HepG2 (cell line): ENCODE results near the gene PDXDC1. TPM values are rescaled to one million over a fixed set of nuclear protein-coding genes. Genes with fewer than 3 reads are reported as not detected.

ENCODE experiments used
- AHR ChIP-seq: IDR thresholded peaks from 2 replicates; pipeline ENCODE4 v1.6.1; 2018; ENCODE audit warnings: missing genetic modification reagents, missing compliant biosample characterization
- CC2D1A ChIP-seq: sonication (generic); formaldehyde crosslinking; IDR thresholded peaks from 2 replicates; pipeline ENCODE4 v1.8.1; 2023; ENCODE audit warnings: mild to moderate bottlenecking, missing genetic modification reagents
- KDM2A ChIP-seq: sonication (generic); formaldehyde crosslinking; IDR thresholded peaks from 2 replicates; pipeline ENCODE4 v1.4.0; 2020; ENCODE audit warnings: low read depth, missing genetic modification reagents, borderline replicate concordance
- KLF6 ChIP-seq: IDR thresholded peaks from 2 replicates; pipeline ENCODE4 v1.8.0; 2016; ENCODE audit warnings: missing biosample characterization, missing genetic modification reagents
- MTF2 ChIP-seq: sonication (generic); formaldehyde crosslinking; IDR thresholded peaks from 2 replicates; pipeline ENCODE4 v1.5.0; 2020; ENCODE audit warnings: missing genetic modification reagents, borderline replicate concordance
- NBN ChIP-seq: fragments of 450-650 bp; conservative IDR thresholded peaks from 2 replicates; pipeline ENCODE4 v1.6.1; 2017
- NFKB2 ChIP-seq: sonication (generic); formaldehyde crosslinking; IDR thresholded peaks from 2 replicates; pipeline ENCODE4 v1.4.0; 2020; ENCODE audit warnings: missing genetic modification reagents, borderline replicate concordance
- POLR2G ChIP-seq: fragments of 200-400 bp; formaldehyde crosslinking; IDR thresholded peaks from 2 replicates; pipeline ENCODE4 v1.6.1; 2018; ENCODE audit warnings: mild to moderate bottlenecking, low read depth, low read length, moderate library complexity
- RELA ChIP-seq: sonication (generic); formaldehyde crosslinking; IDR thresholded peaks from 2 replicates; pipeline ENCODE4 v1.4.0; 2020; ENCODE audit warnings: missing genetic modification reagents
- SAFB2 ChIP-seq: sonication (generic); formaldehyde crosslinking; IDR thresholded peaks from 2 replicates; pipeline ENCODE4 v1.5.1; 2020; ENCODE audit warnings: missing genetic modification reagents, low read depth, mild to moderate bottlenecking, borderline replicate concordance
- TEAD2 ChIP-seq: sonication (generic); formaldehyde crosslinking; IDR thresholded peaks from 2 replicates; pipeline ENCODE4 v1.9.0; 2021; ENCODE audit warnings: missing genetic modification reagents
- ZNF12 ChIP-seq: sonication (generic); formaldehyde crosslinking; IDR thresholded peaks from 2 replicates; pipeline ENCODE4 v1.5.0; 2020; ENCODE audit warnings: missing genetic modification reagents
- ZNF205 ChIP-seq: IDR thresholded peaks from 2 replicates; pipeline ENCODE4 v1.6.1; 2018; ENCODE audit warnings: missing biosample characterization, missing genetic modification reagents
- ZNF274 ChIP-seq: sonication (generic); formaldehyde crosslinking; IDR thresholded peaks from 2 replicates; pipeline ENCODE4 v1.5.1; 2020; ENCODE audit warnings: mild to moderate bottlenecking, missing genetic modification reagents
- ZNF468 ChIP-seq: sonication (generic); formaldehyde crosslinking; IDR thresholded peaks from 2 replicates; pipeline ENCODE4 v1.8.0; 2022; ENCODE audit warnings: mild to moderate bottlenecking, moderate library complexity, missing genetic modification reagents
- ZNF773 ChIP-seq: sonication (generic); formaldehyde crosslinking; IDR thresholded peaks from 2 replicates; pipeline ENCODE4 v1.4.0; 2020; ENCODE audit warnings: missing genetic modification reagents, borderline replicate concordance
- polyA plus RNA-seq, 8 experiments: library from polyadenylated mRNA; depleted of rRNA in 3 of 8; stranded (reverse) in 7 of 8; unstranded in 1 of 8; fragments of >200 nt; fragmentation: Illumina TruSeq in 4 of 8; extraction: Trizol in 4 of 8; gene quantifications; 2 replicates each; pipeline versions ENCODE4 v1.2.1 to v1.2.3, GENCODE V29; 2011 to 2016; ENCODE audit warnings: low read depth in 4 of 8, missing spikeins in 1 of 8, mixed read lengths in 1 of 8; ENCODE audit not compliant: insufficient read depth in 1 of 8
- total RNA-seq, 5 experiments: library from RNA; depleted of rRNA; stranded (reverse); fragments of >200 nt; fragmentation: Illumina TruSeq; extraction: Trizol; gene quantifications; 2 replicates each; pipeline ENCODE4 v1.2.3, GENCODE V29; 2016; ENCODE audit warnings: low read depth in 1 of 5
- TF ChIP-seq, protein P1 (sequence below): sonication (generic); formaldehyde crosslinking; IDR thresholded peaks from 2 replicates; pipeline ENCODE4 v1.4.0; 2020; ENCODE audit warnings: missing genetic modification reagents
- TF ChIP-seq, protein P2 (sequence below): sonication (generic); formaldehyde crosslinking; IDR thresholded peaks from 2 replicates; pipeline ENCODE4 v1.4.0; 2020; ENCODE audit warnings: mild to moderate bottlenecking, missing genetic modification reagents
- TF ChIP-seq, protein P3 (sequence below): sonication (generic); formaldehyde crosslinking; IDR thresholded peaks from 2 replicates; pipeline ENCODE4 v1.5.0; 2020; ENCODE audit warnings: missing genetic modification reagents
- TF ChIP-seq, protein P4 (sequence below): sonication (generic); formaldehyde crosslinking; IDR thresholded peaks from 2 replicates; pipeline ENCODE4 v1.4.0; 2020; ENCODE audit warnings: missing genetic modification reagents, borderline replicate concordance

Gene PDXDC1
- total and polyA plus RNA-seq, 2 of the 13 experiments (the other 11 are each of a cell fraction or from before 2014, with no cell fraction given): 133 to 169 TPM

DNA sequence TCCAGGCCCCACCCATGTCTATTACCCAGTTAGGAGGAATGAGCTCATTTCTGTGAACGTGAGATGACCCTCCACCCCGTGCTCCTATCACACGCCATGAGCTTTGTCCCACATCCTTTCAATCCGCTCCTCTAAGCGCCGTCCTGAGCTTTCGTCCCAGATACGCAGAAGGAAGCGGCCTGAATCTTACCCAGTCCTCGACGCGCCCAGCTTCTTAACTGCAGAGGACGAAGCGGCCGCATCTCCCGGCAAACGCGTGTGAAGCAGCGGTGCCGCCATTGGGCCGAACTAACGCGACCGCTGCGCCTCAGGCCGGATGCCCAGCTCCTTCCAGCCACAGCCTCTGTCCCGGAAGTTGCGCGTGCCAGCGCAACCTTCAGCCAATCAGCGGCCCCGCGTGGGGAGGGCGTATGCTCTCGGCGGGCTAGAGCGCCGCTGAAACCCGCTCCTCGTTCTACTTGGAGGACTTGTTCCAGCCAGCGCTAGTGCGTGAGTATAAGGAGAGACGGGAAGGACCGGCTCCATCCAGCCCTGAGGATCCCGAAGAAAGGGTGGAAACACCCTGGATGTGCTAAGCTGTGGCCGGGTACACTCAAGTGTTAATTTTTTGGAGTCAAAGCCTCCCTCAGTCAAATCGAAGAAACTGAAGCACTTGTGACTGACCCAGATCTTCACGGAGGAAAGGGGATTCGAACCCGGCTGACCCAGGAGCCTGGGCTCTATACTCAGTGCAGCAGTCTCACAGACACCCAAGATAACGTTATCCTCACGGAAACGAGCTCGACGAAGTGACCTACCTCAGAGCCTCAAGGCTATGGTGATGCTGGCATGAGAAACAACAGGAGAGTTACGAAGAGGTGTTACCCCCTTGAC lies 119.4 kb downstream of the PDXDC1 start, which contains the start of gene RRN3 (continued):
- TF ChIP-seq ZNF773 (CRISPR knock-in tag) (peak; percentile 61; the same call in 1 of the 2 replicates), TEAD2 (CRISPR knock-in tag) (0 out of 2 replicates have a peak, but pooled peaks have one; percentile 12), POLR2G (peak; percentile 99), NBN (0 out of 2 replicates have a peak, but pooled peaks have one; percentile 19), AHR (peak; percentile 94; the same call in 1 of the 2 replicates), RELA (peak; percentile 85; the same call in 1 of the 2 replicates), ZNF12 (CRISPR knock-in tag) (peak; percentile 73; the same call in 1 of the 2 replicates), MTF2 (CRISPR knock-in tag) (0 out of 2 replicates have a peak, but pooled peaks have one; percentile 52), KLF6 (CRISPR knock-in tag) (peak; percentile 88), ZNF205 (CRISPR knock-in tag) (peak; percentile 92), NFKB2 (peak; percentile 94; the same call in 1 of the 2 replicates), SAFB2 (peak; percentile 88), ZNF468 (CRISPR knock-in tag) (0 out of 2 replicates have a peak, but pooled peaks have one; percentile 58), KDM2A (peak; percentile 98), ZNF274 (peak; percentile 91), CC2D1A (CRISPR knock-in tag) (0 out of 2 replicates have a peak, but pooled peaks have one; percentile 85)
- TF ChIP-seq, protein P1, sequence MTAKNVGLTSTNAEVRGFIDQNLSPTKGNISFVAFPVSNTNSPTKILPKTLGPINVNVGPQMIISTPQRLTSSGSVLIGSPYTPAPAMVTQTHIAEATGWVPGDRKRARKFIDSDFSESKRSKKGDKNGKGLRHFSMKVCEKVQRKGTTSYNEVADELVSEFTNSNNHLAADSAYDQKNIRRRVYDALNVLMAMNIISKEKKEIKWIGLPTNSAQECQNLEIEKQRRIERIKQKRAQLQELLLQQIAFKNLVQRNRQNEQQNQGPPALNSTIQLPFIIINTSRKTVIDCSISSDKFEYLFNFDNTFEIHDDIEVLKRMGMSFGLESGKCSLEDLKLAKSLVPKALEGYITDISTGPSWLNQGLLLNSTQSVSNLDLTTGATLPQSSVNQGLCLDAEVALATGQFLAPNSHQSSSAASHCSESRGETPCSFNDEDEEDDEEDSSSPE (CRISPR knock-in tag): peak; percentile 86
- TF ChIP-seq, protein P2, sequence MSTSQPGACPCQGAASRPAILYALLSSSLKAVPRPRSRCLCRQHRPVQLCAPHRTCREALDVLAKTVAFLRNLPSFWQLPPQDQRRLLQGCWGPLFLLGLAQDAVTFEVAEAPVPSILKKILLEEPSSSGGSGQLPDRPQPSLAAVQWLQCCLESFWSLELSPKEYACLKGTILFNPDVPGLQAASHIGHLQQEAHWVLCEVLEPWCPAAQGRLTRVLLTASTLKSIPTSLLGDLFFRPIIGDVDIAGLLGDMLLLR: peak; percentile 92
- TF ChIP-seq, protein P3, sequence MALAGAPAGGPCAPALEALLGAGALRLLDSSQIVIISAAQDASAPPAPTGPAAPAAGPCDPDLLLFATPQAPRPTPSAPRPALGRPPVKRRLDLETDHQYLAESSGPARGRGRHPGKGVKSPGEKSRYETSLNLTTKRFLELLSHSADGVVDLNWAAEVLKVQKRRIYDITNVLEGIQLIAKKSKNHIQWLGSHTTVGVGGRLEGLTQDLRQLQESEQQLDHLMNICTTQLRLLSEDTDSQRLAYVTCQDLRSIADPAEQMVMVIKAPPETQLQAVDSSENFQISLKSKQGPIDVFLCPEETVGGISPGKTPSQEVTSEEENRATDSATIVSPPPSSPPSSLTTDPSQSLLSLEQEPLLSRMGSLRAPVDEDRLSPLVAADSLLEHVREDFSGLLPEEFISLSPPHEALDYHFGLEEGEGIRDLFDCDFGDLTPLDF (CRISPR knock-in tag): peak; percentile 65; the same call in 1 of the 2 replicates
- TF ChIP-seq, protein P4, sequence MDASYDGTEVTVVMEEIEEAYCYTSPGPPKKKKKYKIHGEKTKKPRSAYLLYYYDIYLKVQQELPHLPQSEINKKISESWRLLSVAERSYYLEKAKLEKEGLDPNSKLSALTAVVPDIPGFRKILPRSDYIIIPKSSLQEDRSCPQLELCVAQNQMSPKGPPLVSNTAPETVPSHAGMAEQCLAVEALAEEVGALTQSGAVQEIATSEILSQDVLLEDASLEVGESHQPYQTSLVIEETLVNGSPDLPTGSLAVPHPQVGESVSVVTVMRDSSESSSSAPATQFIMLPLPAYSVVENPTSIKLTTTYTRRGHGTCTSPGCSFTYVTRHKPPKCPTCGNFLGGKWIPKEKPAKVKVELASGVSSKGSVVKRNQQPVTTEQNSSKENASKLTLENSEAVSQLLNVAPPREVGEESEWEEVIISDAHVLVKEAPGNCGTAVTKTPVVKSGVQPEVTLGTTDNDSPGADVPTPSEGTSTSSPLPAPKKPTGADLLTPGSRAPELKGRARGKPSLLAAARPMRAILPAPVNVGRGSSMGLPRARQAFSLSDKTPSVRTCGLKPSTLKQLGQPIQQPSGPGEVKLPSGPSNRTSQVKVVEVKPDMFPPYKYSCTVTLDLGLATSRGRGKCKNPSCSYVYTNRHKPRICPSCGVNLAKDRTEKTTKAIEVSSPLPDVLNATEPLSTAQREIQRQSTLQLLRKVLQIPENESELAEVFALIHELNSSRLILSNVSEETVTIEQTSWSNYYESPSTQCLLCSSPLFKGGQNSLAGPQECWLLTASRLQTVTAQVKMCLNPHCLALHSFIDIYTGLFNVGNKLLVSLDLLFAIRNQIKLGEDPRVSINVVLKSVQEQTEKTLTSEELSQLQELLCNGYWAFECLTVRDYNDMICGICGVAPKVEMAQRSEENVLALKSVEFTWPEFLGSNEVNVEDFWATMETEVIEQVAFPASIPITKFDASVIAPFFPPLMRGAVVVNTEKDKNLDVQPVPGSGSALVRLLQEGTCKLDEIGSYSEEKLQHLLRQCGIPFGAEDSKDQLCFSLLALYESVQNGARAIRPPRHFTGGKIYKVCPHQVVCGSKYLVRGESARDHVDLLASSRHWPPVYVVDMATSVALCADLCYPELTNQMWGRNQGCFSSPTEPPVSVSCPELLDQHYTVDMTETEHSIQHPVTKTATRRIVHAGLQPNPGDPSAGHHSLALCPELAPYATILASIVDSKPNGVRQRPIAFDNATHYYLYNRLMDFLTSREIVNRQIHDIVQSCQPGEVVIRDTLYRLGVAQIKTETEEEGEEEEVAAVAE: peak; percentile 96
